ENCODE data around the gene TCP11L2.

TCP11L2 gene

DNA sequence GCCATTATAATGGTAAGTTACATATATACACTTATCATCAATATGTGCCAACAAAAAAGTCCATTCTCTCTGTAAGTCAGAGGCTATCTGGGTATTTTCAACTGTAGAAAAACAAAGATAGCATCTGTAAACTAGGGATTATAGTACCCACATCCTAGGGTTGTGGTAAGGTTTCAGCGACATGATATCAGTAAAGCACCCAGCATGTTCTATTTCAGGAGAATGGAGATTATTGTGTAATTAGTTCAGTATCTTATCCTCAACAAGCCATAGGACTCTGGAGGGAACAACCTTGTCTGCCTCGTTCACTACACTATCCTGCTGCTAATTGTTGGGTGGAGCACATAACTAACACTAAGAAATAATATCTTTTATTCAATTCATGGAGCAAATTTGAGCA is 35.0 kb upstream of the TCP11L2 start:
- H3K4me2 ChIP-seq (ENCODE audit: low read length), result no peak overlapping the region
- no peak overlapping the region for H3K27ac ChIP-seq (ENCODE audit: low read length)
- H4K20me1 ChIP-seq (ENCODE audit: insufficient read depth, low read length), result no peaks in the 10 kb centered on the region

DNA sequence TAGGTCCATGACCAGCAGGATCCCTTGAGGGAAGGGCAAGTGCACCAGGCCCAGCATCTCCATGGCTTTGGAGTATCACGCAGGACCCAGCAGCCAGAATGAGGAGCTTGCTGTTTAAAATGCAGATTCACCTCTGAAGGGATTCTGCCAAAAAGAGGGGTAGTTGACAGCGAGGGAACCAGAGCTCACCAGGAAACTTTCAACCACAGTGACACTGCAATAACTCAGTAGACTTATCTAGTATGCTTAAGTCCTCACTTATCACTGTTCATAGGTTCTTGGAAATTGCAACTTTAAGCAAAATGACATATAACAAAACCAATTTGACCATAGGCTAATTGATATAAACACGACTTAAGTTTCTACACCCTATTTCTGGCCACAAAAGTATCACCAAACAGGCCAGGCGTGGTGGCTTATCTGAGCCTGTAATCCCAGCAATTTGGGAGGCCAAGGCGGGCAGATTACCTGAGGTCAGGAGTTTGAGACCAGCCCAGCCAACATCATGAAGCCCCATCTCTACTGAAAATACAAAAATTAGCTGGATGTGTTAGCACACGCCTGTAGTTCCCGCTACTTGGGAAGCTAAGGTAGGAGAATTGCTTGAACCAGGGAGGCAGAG is 33.3 kb upstream of the TCP11L2 start:
- no peak overlapping the region for H3K27ac ChIP-seq (ENCODE audit: low read length)

More for the DNA sequence above, 35.0 kb upstream of the TCP11L2 start:
- Histone ChIP-seq H3K4me1 (ENCODE audit: low read length) (no peaks in the 10 kb centered on the region), H2AFZ (ENCODE audit: low read depth, low read length) (no peak overlapping the region), H3K36me3 (replicated peaks; ENCODE audit: low read depth, low read length) (no peaks in the 10 kb centered on the region), H3K9me3 (ENCODE audit: insufficient read depth, low read length) (no peaks in the 10 kb centered on the region), H3K79me2 (ENCODE audit: low read length) (no peaks in the 10 kb centered on the region), H3K4me3 (ENCODE audit: low read length) (no peak overlapping the region), H3K9ac (ENCODE audit: low read length) (no peak overlapping the region), H3K27me3 (ENCODE audit: low read depth, low read length) (peaks cover 66% of the 10 kb centered on the region)
- TF ChIP-seq, protein P1, sequence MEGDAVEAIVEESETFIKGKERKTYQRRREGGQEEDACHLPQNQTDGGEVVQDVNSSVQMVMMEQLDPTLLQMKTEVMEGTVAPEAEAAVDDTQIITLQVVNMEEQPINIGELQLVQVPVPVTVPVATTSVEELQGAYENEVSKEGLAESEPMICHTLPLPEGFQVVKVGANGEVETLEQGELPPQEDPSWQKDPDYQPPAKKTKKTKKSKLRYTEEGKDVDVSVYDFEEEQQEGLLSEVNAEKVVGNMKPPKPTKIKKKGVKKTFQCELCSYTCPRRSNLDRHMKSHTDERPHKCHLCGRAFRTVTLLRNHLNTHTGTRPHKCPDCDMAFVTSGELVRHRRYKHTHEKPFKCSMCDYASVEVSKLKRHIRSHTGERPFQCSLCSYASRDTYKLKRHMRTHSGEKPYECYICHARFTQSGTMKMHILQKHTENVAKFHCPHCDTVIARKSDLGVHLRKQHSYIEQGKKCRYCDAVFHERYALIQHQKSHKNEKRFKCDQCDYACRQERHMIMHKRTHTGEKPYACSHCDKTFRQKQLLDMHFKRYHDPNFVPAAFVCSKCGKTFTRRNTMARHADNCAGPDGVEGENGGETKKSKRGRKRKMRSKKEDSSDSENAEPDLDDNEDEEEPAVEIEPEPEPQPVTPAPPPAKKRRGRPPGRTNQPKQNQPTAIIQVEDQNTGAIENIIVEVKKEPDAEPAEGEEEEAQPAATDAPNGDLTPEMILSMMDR (IDR thresholded peaks at IDR 0.05; ENCODE audit: low read depth, low read length), result no peak
- TF ChIP-seq EZH2phosphoT487 (IDR thresholded peaks at IDR 0.05; ENCODE audit: low read depth), result no peak

GRCh38 chr12:106271575-106272505 is 30.7 kb upstream of the TCP11L2 start:
- peaks cover 21% of the 10 kb centered on the region for H3K4me1 ChIP-seq (ENCODE audit: low read length)
- peaks cover 84% of the 10 kb centered on the region for H3K27me3 ChIP-seq (ENCODE audit: low read depth, low read length)
- H2AFZ ChIP-seq (ENCODE audit: low read depth, low read length), result no peak overlapping the region
- H3K9ac ChIP-seq (ENCODE audit: low read length), result no peak overlapping the region
- 0 out of 2 replicates have a peak, but pooled peaks cover 4% of the 10 kb centered on the region for H4K20me1 ChIP-seq (ENCODE audit: insufficient read depth, low read length)
- no peaks in the 10 kb centered on the region for H3K79me2 ChIP-seq (ENCODE audit: low read length)
- no peaks in the 10 kb centered on the region for H3K36me3 ChIP-seq (replicated peaks; ENCODE audit: low read depth, low read length)
- no peak overlapping the region for H3K4me2 ChIP-seq (ENCODE audit: low read length)
- H3K9me3 ChIP-seq (ENCODE audit: insufficient read depth, low read length), result no peaks in the 10 kb centered on the region
- H3K4me3 ChIP-seq (ENCODE audit: low read length), result no peak overlapping the region
- TF ChIP-seq, protein P1 (IDR thresholded peaks at IDR 0.05; ENCODE audit: low read depth, low read length), result no peak
- no peak for TF ChIP-seq EZH2phosphoT487 (IDR thresholded peaks at IDR 0.05; ENCODE audit: low read depth)
- H3K27ac ChIP-seq (ENCODE audit: low read length), result no peak overlapping the region

More for the DNA sequence above, 33.3 kb upstream of the TCP11L2 start:
- no peak overlapping the region for H2AFZ ChIP-seq (ENCODE audit: low read depth, low read length)
- peaks cover 77% of the 10 kb centered on the region for H3K27me3 ChIP-seq (ENCODE audit: low read depth, low read length)
- H3K4me2 ChIP-seq (ENCODE audit: low read length), result no peak overlapping the region
- H3K79me2 ChIP-seq (ENCODE audit: low read length), result no peaks in the 10 kb centered on the region
- no peaks in the 10 kb centered on the region for H4K20me1 ChIP-seq (ENCODE audit: insufficient read depth, low read length)
- no peak overlapping the region for H3K9ac ChIP-seq (ENCODE audit: low read length)
- H3K4me1 ChIP-seq (ENCODE audit: low read length), result no peaks in the 10 kb centered on the region
- H3K9me3 ChIP-seq (ENCODE audit: insufficient read depth, low read length), result no peaks in the 10 kb centered on the region
- H3K4me3 ChIP-seq (ENCODE audit: low read length), result no peak overlapping the region
- no peaks in the 10 kb centered on the region for H3K36me3 ChIP-seq (replicated peaks; ENCODE audit: low read depth, low read length)
- TF ChIP-seq EZH2phosphoT487 (IDR thresholded peaks at IDR 0.05; ENCODE audit: low read depth), result no peak
- TF ChIP-seq, protein P1 (IDR thresholded peaks at IDR 0.05; ENCODE audit: low read depth, low read length), result no peak

- Histone ChIP-seq H3K79me2 (ENCODE audit: low read length) (no peaks in the 10 kb centered on the region), H3K36me3 (replicated peaks; ENCODE audit: low read depth, low read length) (no peaks in the 10 kb centered on the region), H3K27ac (ENCODE audit: low read length) (no peak overlapping the region), H3K4me3 (ENCODE audit: low read length) (no peak overlapping the region), H4K20me1 (ENCODE audit: insufficient read depth, low read length) (0 out of 2 replicates have a peak, but pooled peaks cover 4% of the 10 kb centered on the region), H2AFZ (ENCODE audit: low read depth, low read length) (no peak overlapping the region), H3K9ac (ENCODE audit: low read length) (no peak overlapping the region), H3K4me1 (ENCODE audit: low read length) (peaks cover 21% of the 10 kb centered on the region), H3K9me3 (ENCODE audit: insufficient read depth, low read length) (no peaks in the 10 kb centered on the region), H3K27me3 (ENCODE audit: low read depth, low read length) (peaks cover 85% of the 10 kb centered on the region), H3K4me2 (ENCODE audit: low read length) (no peak overlapping the region)
- TF ChIP-seq, protein P1 (IDR thresholded peaks at IDR 0.05; ENCODE audit: low read depth, low read length), result no peak
- TF ChIP-seq EZH2phosphoT487 (IDR thresholded peaks at IDR 0.05; ENCODE audit: low read depth), result no peak
These were observed 29.0 kb upstream of the TCP11L2 start for GRCh38 chr12:106273491-106273890.
